ENCODE data around the gene PAQR5. TPM values are rescaled to one million over a fixed set of nuclear protein-coding genes. Genes with fewer than 3 reads are reported as not detected.

PAQR5 gene
- total and polyA plus RNA-seq, 10 donors: 0.03 to 0.58 (median 0.27) TPM; not detected in 5

DNA sequence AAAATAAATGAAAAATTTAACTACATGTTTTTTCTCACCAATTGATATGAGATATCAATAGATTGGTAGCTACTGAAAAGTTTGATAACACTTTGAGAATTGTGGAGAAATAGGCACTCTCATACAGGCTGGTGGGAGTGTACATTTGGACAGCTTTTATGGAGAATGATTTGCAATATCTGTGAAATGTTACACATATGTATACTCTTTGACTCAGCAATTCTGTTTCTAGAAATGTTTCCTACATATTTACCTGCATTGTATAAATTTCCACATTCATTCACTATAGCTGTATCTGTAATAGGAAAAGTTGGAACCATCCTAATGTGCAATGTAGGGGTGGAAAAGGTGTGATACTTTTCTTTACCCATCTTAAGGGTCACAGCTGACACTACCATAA lies 113.6 kb downstream of the PAQR5 start:
- no peak overlapping the region for H3K4me3 ChIP-seq
- H3K27me3 ChIP-seq (replicated peaks in 1 of 7): peaks cover 0 to 8% (median 0%) of the 10 kb centered on the region in 7 donors
- intact Hi-C loops (cut with DNase I; ENCODE audit: low total_unique reads): no loop called here
- DNase-seq: no peak
- H3K9me3 ChIP-seq: no peaks in the 10 kb centered on the region
- no peak for TF ChIP-seq POLR2A (IDR thresholded peaks at IDR 0.05)
- TF ChIP-seq POLR2AphosphoS5 (IDR thresholded peaks at IDR 0.05): no peak
- TF ChIP-seq, protein P1, sequence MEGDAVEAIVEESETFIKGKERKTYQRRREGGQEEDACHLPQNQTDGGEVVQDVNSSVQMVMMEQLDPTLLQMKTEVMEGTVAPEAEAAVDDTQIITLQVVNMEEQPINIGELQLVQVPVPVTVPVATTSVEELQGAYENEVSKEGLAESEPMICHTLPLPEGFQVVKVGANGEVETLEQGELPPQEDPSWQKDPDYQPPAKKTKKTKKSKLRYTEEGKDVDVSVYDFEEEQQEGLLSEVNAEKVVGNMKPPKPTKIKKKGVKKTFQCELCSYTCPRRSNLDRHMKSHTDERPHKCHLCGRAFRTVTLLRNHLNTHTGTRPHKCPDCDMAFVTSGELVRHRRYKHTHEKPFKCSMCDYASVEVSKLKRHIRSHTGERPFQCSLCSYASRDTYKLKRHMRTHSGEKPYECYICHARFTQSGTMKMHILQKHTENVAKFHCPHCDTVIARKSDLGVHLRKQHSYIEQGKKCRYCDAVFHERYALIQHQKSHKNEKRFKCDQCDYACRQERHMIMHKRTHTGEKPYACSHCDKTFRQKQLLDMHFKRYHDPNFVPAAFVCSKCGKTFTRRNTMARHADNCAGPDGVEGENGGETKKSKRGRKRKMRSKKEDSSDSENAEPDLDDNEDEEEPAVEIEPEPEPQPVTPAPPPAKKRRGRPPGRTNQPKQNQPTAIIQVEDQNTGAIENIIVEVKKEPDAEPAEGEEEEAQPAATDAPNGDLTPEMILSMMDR (IDR thresholded peaks at IDR 0.05 in 8 of 11, conservative IDR thresholded peaks at IDR 0.05 in 3 of 11): no peak
- H3K4me1 ChIP-seq: peaks cover 0 to 30% (median 19%) of the 10 kb centered on the region in 6 donors
- H3K27ac ChIP-seq: no peak overlapping the region
- no peaks in the 10 kb centered on the region for H3K36me3 ChIP-seq

- intact Hi-C loops (cut with DNase I; ENCODE audit: low total_unique reads): no loop called here
- Histone ChIP-seq H3K27ac (no peak overlapping the region), H3K4me3 (no peak overlapping the region), H3K27me3 (replicated peaks in 1 of 7) (peaks cover 0 to 8% (median 0%) of the 10 kb centered on the region in 7 donors), H3K36me3 (no peaks in the 10 kb centered on the region), H3K9me3 (no peaks in the 10 kb centered on the region), H3K4me1 (peaks cover 0 to 30% (median 19%) of the 10 kb centered on the region in 6 donors)
- TF ChIP-seq, protein P1 (IDR thresholded peaks at IDR 0.05 in 8 of 11, conservative IDR thresholded peaks at IDR 0.05 in 3 of 11): no peak
- no peak for TF ChIP-seq POLR2A (IDR thresholded peaks at IDR 0.05)
- DNase-seq: no peak
- WGBS, 5 donors: 69 to 100% (median 81%) methylated on average over 1 of the region's 1 CpG
Observed at GRCh38 chr15:69412701-69413100, 114.0 kb downstream of the PAQR5 start.

GRCh38 chr15:69413822-69414700 lies 115.3 kb downstream of the PAQR5 start, which contains the start of gene KIF23:
KIF23 (plus strand) TSS chr15:69414349; CDS start chr15:69414466, 117 bp downstream.
- Histone ChIP-seq H3K4me1 (peaks cover 0 to 30% (median 19%) of the 10 kb centered on the region in 6 donors), H3K36me3 (peaks cover 0 to 4% (median 0%) of the 10 kb centered on the region in 6 donors), H3K9me3 (no peaks in the 10 kb centered on the region), H3K27ac (peak within 1 kb of the TSS in 7 of 8 donors; percentile 10 to 76 (median 31)), H3K4me3 (peak within 1 kb of the TSS; percentile 65 to 100 (median 94)), H3K27me3 (replicated peaks in 1 of 7) (peaks cover 0 to 8% (median 0%) of the 10 kb centered on the region in 7 donors)
- 2 to 4% (median 2%) methylated on average over 40 to 78 of the region's 78 CpGs for WGBS, 5 donors
- peak; percentile 98 for DNase-seq
- intact Hi-C loops (cut with DNase I; ENCODE audit: low total_unique reads): no loop called here
- TF ChIP-seq, protein P1 (IDR thresholded peaks at IDR 0.05 in 8 of 11, conservative IDR thresholded peaks at IDR 0.05 in 3 of 11): peak in 1 of 11 experiments; percentile 17
- TF ChIP-seq POLR2AphosphoS5 (IDR thresholded peaks at IDR 0.05) (peak; percentile 51 to 85 (median 71)), POLR2A (IDR thresholded peaks at IDR 0.05) (no peak)

- H3K4me1 ChIP-seq: peaks cover 0 to 30% (median 19%) of the 10 kb centered on the region in 6 donors
- WGBS, 5 donors: 0 to 2% (median 1%) methylated on average over 19 to 29 of the region's 29 CpGs
- no peak for DNase-seq
- peaks cover 0 to 8% (median 0%) of the 10 kb centered on the region in 7 donors for H3K27me3 ChIP-seq (replicated peaks in 1 of 7)
- no peak for TF ChIP-seq POLR2A (IDR thresholded peaks at IDR 0.05)
- TF ChIP-seq, protein P1 (IDR thresholded peaks at IDR 0.05 in 8 of 11, conservative IDR thresholded peaks at IDR 0.05 in 3 of 11): no peak
- no peak for TF ChIP-seq POLR2AphosphoS5 (IDR thresholded peaks at IDR 0.05)
- no peaks in the 10 kb centered on the region for H3K9me3 ChIP-seq
- peak overlapping the region in 7 of 8 donors; percentile 10 to 76 (median 31) for H3K27ac ChIP-seq
- intact Hi-C loops (cut with DNase I; ENCODE audit: low total_unique reads): no loop called here
- H3K36me3 ChIP-seq: peaks cover 0 to 4% (median 0%) of the 10 kb centered on the region in 6 donors
- H3K4me3 ChIP-seq: peak overlapping the region; percentile 65 to 100 (median 94)
Observed at GRCh38 chr15:69414701-69415167, 116.0 kb downstream of the PAQR5 start.
